ENCODE measurements around the gene ZDHHC14. TPM values are rescaled to one million over a fixed set of nuclear protein-coding genes. Genes with fewer than 3 reads are reported as not detected.

The ZDHHC14 gene
- total RNA-seq, 1 experiment from 2014 or later = 1.7 TPM

DNA sequence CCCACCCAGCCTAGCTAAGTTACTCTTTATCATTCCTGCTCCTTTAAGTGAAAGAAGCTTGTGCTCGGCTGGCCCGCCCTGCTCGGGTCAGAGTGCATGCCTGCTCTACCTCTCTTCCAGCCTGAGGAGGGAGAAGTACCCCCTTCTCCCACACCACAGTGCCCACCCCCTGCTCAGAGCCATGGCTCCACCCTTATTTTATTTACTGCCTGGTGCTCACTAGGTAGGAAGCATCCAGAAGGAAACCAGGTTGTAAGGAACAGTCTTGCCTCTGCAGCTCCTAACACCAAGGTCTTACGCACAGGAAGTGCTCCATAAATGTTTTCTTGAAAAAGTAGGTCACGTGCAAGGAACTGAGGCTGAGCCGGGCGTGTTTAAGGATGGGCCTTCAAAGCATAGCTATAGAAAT is 336.4 kb downstream of the ZDHHC14 start:
- no peak overlapping the region for H3K56ac ChIP-seq (ENCODE audit: insufficient read length, low read depth, low read length)
- H3K79me1 ChIP-seq (ENCODE audit: insufficient read depth, low read depth, low read length, poor library complexity, severe bottlenecking) = no peaks in the 10 kb centered on the region
- H3K27ac ChIP-seq (ENCODE audit: insufficient read length, low read depth, low read length) = no peak overlapping the region
- 0 out of 2 replicates have a peak, but pooled peaks cover 3% of the 10 kb centered on the region for H3K4me1 ChIP-seq (ENCODE audit: insufficient read depth, low read length)
- H2AK5ac ChIP-seq (ENCODE audit: insufficient read length, low read length) = no peak overlapping the region
- H4K91ac ChIP-seq (ENCODE audit: insufficient read length, low read depth, low read length) = no peak overlapping the region
- Mint-ChIP-seq H3K9me3 (no peaks in the 10 kb centered on the region; a peak in 1 of 5 replicates), H3K4me1 (peaks cover 40 to 43% of the 10 kb centered on the region in 2 experiments), H3K27me3 (ENCODE audit: low read depth) (peaks cover 11% of the 10 kb centered on the region), H3K27ac (peak overlapping the region in 1 of 3 experiments; percentile 73; a peak in 1 of 7 replicates), H3K36me3 (ENCODE audit: insufficient read depth in 1 of 3, low read depth in 3 of 3) (no peaks in the 10 kb centered on the region), H3K4me3 (no peak overlapping the region)
- no peak overlapping the region for H3K14ac ChIP-seq (ENCODE audit: insufficient read depth, low read length)
- no peak overlapping the region for H4K8ac ChIP-seq (replicated peaks; ENCODE audit: insufficient read length, low read depth, low read length)
- no peaks in the 10 kb centered on the region for H3K9me3 ChIP-seq (ENCODE audit: control insufficient read depth, low read depth, low read length)
- no peak overlapping the region for H3K9ac ChIP-seq (ENCODE audit: extremely low read depth, insufficient read length, low read length)
- WGBS (ENCODE audit: extremely low coverage, insufficient read length, low lambda C conversion rate) = no CpG with 5 or more reads among the region's 7 CpGs
- H2BK12ac ChIP-seq (ENCODE audit: insufficient read length, low read depth, low read length) = no peak overlapping the region
- H3K23me2 ChIP-seq (ENCODE audit: insufficient read length, low read depth, low read length, poor library complexity, severe bottlenecking) = no peaks in the 10 kb centered on the region
- H3T11ph ChIP-seq (ENCODE audit: low read length) = no peak overlapping the region
- H3K4me2 ChIP-seq (ENCODE audit: insufficient read depth, insufficient read length, low read length) = no peak overlapping the region
- no peak overlapping the region for H2AFZ ChIP-seq (ENCODE audit: low read length)
- no peaks in the 10 kb centered on the region for H4K20me1 ChIP-seq (ENCODE audit: control insufficient read depth, insufficient read depth, insufficient read length)
- no peaks in the 10 kb centered on the region for H3K79me2 ChIP-seq (ENCODE audit: insufficient read depth, low read length)
- H2BK15ac ChIP-seq (ENCODE audit: low read depth, low read length) = no peak overlapping the region
- H3K27me3 ChIP-seq (ENCODE audit: insufficient read depth, low read length) = no peaks in the 10 kb centered on the region
- no peak overlapping the region for H2BK120ac ChIP-seq (ENCODE audit: low read depth, low read length, poor library complexity, severe bottlenecking)
- no peak overlapping the region for H2BK20ac ChIP-seq (ENCODE audit: low read depth, low read length, poor library complexity, severe bottlenecking)
- H2BK5ac ChIP-seq (ENCODE audit: insufficient read length, low read length) = no peak overlapping the region
- H4K5ac ChIP-seq (ENCODE audit: insufficient read length, low read depth, low read length) = no peak overlapping the region
- H3K18ac ChIP-seq (ENCODE audit: insufficient read length, low read depth, low read length) = no peak overlapping the region
- TF ChIP-seq, protein P1, sequence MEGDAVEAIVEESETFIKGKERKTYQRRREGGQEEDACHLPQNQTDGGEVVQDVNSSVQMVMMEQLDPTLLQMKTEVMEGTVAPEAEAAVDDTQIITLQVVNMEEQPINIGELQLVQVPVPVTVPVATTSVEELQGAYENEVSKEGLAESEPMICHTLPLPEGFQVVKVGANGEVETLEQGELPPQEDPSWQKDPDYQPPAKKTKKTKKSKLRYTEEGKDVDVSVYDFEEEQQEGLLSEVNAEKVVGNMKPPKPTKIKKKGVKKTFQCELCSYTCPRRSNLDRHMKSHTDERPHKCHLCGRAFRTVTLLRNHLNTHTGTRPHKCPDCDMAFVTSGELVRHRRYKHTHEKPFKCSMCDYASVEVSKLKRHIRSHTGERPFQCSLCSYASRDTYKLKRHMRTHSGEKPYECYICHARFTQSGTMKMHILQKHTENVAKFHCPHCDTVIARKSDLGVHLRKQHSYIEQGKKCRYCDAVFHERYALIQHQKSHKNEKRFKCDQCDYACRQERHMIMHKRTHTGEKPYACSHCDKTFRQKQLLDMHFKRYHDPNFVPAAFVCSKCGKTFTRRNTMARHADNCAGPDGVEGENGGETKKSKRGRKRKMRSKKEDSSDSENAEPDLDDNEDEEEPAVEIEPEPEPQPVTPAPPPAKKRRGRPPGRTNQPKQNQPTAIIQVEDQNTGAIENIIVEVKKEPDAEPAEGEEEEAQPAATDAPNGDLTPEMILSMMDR (conservative IDR thresholded peaks at IDR 0.05) = no peak
- H3K23ac ChIP-seq (ENCODE audit: insufficient read length, low read depth, low read length) = no peak overlapping the region
- H3K4ac ChIP-seq (ENCODE audit: low read depth, low read length) = no peak overlapping the region
- DNase-seq = no peak

All from H9 (cell line).